GM23248 (cell line): ENCODE results near the gene NCK2.

Source experiments
- EZH2 ChIP-seq: fragments of 200-600 bp; sonication (generic); IDR thresholded peaks from 2 replicates; pipeline ENCODE4 v1.6.1; 2018; ENCODE audit warnings: antibody characterized with exemption, mild to moderate bottlenecking; ENCODE audit not compliant: insufficient read depth, poor library complexity, severe bottlenecking
- EZH2phosphoT487 ChIP-seq: fragments of 200-600 bp; sonication (generic); IDR thresholded peaks from 2 replicates; pipeline ENCODE4 v1.6.1; 2018; ENCODE audit warnings: antibody characterized with exemption, moderate library complexity, mild to moderate bottlenecking, low read depth; ENCODE audit not compliant: insufficient read depth

GRCh38 chr2:105797298-105797819 lies 52.6 kb downstream of the NCK2 start:
- no peak for TF ChIP-seq EZH2phosphoT487
- no peak for TF ChIP-seq EZH2
